Activated CD8-positive, alpha-beta memory T cell treated with anti-CD3 and anti-CD28 coated beads, Interleukin-2, amount 50 U/mL, for 1 hour (primary cell): ENCODE data around the gene IL1RAPL1.
"Not testable (repeated sequence)": the region's sequence is repeated elsewhere in the genome, so short reads cannot be mapped to it uniquely, and the experiment has no call there.

Source experiments
- DNase-seq: peaks from one replicate; pipeline ENCODE4 v3.0.0-alpha.2; 2020; ENCODE audit errors: extremely low read depth

Gene IL1RAPL1

DNA sequence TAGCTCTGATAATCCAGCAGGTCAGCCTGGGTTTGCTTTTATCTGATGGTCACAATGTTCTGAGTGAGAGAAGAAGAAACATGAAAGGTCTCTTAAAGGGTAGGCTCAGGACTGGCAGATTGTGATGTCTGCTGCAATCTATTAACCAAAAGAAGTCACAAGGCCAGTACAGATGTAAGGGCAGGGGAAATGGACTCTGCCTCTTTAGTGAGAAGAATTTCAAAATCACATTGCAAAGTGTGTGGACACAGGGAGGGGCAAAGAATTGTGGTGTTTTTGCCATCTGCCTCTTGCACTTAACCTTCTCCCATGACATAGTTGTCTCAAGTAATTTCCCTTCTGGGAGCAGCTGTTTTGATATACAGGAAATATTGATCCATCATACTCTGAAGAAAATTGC is 40.9 kb downstream of the IL1RAPL1 start:
- no peak for DNase-seq

DNA sequence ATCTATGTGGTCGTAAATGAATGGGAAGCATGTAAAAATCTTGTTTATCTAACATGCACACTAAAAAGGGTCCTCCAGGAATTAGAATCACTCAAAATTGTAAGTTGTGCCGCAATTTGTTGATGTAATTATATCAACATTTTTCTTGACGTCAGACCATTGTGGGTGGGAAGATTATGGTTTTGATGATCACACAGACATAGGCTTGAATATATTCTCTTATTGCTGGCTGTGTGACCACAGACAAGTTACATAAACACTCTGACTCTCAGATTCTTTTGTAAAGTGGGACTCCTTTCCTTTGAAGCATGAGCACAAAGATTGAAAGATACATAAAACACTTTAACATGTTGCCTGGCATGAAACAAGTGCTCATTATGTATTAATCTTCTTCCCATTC is 51.5 kb downstream of the IL1RAPL1 start:
- DNase-seq = no peak

DNA sequence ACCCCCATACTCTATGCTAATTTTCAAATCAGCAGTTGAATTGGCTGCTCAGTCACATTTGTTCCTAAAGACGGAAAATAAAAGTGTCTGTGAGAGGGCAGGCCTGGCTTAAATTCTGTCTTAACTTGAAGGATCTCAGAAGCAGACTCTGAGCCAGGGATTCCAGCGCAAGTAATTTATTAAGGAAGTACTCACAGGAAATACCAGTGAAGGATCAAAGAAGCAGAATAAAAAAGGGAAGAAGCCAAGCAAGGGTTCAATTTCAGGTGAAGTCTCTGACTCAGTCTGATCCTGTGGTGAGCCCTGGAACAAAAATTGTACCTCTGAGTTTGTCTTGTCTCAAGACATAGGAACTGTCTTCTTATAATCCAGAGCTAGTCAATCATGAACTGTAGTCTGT is 52.2 kb downstream of the IL1RAPL1 start:
- no peak for DNase-seq

DNA sequence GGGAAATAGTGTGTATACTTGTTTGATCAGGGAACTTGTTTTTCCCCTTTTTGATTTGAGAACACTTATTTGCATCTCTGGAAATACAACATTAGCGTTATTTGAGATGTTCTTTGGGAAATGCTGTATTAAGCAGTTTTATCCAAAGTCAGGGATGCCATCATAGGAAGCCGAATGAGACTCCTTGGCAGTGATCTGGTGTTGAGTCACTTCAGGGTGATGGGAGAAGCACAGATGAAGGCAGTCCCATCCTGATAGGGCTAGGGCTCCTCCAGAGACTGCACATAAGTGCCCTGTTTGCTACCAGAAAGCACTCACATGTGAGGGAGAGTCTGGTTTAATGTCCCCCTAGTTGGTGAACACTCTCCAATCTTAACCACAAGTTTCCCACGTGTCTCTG is 62.3 kb downstream of the IL1RAPL1 start:
- no peak for DNase-seq

DNA sequence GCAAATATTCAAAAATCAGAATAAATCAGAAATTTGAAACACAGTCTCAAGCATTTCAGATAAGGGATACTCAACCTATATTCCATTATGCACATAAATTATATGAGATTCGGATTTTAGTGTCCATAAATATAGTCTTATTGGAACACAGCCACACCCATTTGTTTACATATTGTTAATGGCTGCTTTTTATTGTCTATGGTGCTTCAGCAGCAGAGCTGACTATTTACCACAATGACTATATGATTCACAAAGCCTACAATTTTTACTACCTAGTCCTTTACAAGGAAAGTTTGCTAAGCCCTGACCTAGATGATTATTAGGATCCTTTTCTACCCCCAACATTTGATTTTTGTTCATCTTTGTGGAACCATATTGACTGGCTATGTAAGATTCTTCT is 63.9 kb downstream of the IL1RAPL1 start:
- no peak for DNase-seq

DNA sequence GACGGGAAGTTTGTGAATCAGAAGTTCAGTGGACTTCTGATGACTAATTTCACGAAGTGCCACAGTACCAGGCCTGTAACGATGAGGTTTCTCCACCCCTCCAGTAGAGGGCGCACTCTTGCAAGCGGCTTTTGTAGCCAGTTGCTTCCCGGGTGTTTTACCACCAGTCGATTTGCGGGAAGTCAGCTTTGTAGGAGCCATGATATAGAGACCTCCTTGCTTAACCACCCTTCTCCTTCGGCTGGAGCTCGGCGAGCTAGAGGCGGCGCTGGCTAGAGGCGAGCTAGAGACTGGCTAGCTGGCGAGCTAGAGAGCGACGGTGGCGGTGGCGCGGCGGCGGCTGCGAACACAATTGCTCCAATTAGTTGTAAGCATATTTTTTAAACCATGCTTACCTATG is 72.0 kb downstream of the IL1RAPL1 start:
- DNase-seq = no peak

DNA sequence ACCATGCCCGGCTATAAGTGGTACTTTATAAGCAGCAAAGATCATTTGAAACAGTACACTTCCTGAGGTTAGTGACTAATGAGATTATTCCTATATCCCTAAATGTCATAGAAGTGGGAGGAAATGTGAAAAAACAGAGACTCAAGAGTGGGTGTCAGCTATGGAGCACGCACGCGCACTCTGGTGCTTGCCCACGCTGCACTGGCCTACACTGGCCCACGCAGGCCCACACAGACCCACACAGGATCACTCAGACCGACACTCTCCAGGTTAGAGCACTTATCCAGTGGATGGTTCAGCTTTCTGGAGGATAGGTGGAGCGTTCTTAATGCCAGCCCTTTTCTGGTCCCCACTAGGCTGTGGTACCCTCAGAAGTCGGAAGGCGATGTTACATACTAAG is 78.5 kb downstream of the IL1RAPL1 start:
- no peak for DNase-seq

DNA sequence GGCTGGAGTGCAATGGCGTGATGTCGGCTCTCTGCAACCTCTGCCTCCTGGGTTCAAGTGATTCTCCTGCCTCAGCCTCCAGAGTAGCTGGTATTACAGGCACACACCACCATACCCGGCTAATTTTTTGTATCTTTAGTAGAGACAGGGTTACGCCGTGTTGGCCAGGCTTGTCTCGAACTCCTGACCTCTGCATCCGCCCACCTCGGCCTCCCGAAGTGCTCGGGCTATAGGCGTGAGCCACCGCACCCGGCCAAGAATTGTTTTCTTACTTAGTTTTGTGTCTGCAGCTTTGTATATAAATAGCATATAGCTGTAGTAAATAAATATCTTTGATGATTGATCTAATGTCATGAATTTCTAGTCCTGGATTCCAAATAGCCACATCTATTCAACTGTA is 81.1 kb downstream of the IL1RAPL1 start:
- DNase-seq = no peak

DNA sequence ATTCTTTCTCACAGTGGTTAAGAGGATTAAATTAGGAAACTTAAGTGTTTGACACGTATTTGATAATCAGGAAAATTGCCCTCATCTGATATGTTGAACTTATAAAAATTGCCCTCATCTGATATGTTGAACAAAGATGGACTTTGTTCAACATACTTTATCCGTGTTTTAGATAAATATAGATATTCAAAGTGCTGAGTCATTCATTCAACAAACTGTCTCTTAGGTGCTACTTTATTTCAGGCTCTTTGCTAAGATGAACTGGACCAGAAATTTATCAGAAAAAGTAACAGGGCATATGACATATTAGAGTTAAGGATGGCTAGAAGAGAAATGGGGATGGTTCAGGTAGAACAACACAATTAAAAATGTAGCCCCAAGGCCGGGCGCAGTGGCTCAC is 81.7 kb downstream of the IL1RAPL1 start:
- DNase-seq = no peak

DNA sequence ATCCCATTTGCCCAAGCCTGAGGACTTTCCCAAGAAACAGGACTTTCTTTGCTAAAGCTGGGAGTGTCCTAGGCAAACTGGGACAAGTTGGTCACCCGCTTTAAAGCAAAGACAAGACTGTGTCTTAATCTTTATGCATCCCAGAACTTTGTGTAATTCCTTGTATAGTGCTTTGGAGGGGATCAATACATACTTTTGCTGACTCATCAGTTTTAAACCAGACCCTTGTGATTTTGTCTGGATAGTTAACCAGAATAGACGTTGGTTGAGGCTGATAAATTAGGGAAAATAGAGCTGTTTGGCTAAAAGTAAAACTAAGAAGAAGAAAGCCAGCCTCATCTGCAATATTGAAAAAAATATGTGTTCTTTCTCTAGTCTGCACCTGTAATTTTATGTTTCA is 82.8 kb downstream of the IL1RAPL1 start:
- no peak for DNase-seq

DNA sequence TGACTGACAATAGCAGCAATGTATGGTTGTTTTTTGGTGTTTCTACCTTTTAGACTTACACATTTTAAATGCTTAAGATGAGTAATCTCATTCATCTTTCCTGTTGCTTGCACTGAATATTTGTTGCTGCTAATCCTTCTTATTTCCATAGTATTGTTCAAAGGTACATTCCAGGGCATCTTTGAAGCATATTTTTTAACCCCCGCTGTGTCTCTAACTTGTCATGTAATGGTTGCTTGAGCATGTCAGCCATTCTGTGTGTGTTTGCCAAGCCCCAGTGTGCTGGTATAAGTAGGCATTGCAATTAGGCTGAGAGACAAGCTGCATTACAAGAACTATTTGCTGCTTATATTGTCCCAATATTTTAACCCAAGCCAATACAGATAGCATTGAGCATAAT is 87.9 kb downstream of the IL1RAPL1 start:
- no peak for DNase-seq

DNA sequence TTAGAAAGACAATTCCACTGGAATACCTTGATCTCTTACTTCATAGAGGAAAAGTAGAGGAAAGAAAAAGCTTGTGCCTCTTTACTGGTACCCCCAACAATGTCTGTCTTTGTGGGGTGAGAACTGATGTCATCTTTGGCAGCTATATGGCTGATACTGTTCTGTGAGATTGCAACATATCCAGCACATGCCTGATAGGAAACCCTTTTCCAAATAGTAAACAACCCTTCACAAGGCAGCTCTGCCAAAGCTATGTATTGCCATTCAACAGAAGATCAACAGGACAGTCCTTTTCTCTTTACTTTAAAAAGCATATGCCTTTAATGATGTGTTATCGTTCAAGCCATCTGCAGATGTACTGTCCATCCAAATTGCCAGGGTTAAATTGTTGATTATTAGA is 105.9 kb downstream of the IL1RAPL1 start:
- no peak for DNase-seq

DNA sequence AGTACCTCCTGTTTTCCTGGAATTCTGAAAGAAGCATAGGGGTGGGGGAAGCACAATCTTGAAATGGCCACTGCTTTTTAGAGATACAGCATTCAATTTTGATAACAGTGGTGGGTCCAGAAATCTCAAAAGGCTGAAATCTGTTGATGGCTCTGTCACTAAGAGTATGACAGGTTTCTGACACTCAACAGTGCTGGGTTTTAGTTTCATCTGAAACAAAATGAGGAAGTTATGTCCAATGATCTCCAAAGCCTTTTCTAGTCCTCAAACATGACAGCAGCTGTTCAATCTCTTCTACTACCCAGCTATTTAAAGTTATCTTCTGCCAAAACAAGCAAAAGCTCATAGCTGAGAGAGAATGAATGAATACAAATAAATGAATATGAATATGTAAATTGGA is 110.5 kb downstream of the IL1RAPL1 start:
- no peak for DNase-seq

DNA sequence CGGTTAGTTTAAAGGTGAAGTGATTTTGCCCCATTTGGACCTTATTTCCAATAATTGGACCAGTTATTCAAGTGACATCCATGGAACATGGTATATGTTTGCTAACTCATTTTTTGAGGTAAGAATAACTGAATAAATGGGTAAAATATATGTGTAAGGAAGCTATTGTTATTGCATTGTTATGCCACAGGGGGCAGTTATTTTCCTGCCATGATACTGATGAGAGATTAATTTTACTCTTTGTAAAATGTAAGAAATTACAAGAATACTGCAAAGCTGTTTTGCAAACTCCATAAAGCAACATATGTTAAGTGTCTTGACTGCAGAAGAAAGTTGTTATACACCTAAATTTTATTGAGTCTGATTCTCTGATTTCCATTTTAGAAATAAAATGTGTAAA is 114.0 kb downstream of the IL1RAPL1 start:
- no peak for DNase-seq

DNA sequence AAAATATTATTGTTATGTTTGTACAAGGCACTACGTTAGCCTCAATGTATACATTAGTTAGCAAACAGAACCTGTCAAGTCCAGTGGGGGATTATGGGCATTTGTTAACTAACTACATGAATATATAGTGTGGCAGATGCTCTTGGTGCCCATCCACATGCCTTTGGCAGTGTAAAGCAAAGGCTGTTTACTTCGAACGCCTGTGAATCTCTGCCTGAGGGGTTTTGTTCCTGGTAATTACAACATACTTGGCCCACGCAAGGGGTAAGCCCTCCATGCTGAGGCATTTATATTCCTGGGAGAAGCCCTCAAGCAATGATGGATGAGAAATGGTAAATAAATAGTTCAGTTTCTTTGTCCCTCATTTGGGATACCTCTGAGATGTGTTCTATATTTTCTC is 119.7 kb downstream of the IL1RAPL1 start:
- DNase-seq = no peak

DNA sequence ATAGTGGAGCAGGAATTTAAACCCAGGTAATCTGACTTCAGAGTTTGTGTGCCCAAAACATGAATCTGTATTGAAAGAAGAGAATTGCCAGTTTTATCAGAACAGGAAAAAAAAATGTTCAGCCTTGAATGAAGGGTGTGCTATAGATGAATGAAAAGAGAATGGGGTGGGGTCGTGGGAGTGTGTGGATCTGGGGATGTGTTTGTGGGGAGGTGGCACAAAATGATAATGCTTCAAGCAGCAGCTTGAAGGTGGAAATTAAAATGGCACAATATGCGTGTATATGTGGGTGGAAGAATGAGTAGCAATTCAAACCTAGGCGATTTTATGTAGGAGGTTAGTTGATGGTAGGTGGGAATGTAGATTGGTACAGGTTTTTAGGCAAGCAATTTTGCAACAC is 122.2 kb downstream of the IL1RAPL1 start:
- DNase-seq = no peak

DNA sequence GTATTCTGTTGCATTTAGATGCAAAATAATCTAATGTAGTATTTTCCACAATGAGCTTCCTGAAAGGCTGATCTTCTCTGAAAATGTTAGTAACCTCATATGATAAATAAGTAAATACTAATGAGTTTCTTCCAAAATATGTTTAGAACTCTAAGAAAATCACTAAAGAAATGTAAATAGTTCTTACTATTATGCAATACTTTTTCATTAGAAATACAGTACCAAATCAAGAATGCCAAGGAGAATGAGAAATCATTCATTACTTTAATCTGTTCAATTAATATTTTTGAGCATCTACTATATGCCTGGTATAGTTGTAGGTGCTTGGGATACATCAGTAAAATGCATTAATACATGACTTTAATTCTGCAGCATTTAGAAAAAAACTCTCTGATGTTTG is 130.6 kb downstream of the IL1RAPL1 start:
- DNase-seq = no peak

DNA sequence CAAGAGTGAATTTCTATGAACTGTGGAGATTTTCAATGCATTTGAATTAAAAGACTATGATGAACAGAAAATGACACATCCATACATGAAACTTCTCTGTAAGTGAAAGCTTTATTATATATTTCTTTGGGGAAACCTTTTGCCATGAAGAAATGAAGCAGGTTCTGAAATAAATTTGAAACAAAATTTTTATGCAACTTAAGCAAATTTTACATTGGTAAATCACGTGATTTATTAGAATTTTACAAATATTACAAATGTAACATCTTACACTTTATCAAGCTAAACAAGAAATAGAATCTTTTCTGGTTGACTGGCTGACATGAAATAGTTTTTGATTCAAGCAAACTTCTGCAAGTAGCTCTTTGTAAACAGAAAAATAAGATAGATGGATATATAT is 131.2 kb downstream of the IL1RAPL1 start:
- no peak for DNase-seq

DNA sequence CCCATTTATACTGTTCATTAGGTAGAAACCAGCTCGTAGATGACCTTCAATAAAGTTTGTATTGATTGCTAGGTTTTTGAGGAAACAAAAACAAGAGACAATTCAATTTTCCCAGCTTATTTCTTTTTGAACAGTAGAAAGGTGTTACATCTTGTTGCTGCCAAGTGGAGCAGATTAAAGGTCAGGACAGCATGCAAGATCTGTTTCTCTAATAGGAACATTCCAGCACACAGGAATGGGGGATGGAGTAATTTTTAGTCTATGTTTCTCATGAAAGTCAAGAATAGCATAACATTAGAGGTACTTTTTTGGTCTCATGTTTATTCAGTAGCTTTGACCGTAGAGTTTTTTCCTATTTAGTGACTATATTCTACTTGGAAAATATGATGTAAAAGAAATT is 132.4 kb downstream of the IL1RAPL1 start:
- no peak for DNase-seq

DNA sequence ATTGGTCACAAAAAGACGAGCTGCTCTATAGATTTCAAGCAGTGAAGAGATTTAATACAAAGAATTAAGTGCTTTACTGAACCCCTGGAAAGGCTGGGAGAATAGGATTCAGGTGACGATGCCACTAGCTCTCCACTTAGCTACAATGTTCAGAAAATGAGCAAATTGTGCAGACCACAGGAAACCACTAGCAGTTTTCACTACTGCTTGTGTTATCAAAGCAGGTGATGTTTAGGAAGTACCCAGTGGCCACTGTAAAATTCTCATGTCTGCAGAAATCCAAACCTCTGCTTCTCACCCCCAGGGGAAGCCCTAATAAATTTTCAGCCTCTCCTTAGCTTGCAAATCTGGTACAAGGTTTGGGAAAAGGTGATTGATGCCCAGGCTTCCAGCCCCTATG is 165.1 kb downstream of the IL1RAPL1 start:
- no peak for DNase-seq

DNA sequence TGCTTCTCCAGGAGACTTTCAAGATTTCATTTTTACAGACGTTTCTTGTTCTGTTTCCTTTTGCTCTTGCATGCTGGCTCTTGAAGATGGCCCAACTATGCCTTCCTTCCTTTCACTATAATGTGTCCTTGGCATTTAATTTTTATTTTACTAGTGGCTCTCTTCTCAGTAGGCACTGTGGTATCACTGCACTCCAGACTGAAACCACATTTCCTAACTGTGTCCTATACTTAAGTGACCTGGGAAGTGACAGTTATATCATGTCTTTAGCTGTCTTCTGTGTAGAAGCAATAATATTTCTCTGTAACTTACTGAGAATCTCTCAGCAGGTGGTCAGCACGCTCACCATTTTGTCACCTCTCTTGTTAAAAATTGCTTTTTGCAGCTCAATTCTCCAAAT is 168.9 kb downstream of the IL1RAPL1 start:
- DNase-seq = no peak

DNA sequence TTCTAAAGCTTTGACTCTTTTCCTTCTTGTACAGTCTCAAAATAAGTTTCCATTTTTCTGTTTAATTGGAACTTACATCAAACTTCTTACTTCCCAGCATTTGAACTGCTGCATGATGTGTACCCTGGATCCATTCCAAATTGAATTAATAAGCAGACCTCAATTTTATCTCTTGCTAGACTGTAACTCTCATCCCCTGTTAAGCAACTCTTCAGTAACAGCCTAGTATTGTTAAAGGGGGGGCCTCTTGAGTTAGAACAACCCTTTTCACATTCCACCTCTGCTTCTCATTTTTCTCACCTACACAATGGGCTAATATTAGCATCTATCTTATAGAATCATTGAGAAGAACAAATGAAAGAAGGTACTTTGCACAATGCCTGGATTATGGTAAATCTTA is 169.4 kb downstream of the IL1RAPL1 start:
- DNase-seq = no peak

DNA sequence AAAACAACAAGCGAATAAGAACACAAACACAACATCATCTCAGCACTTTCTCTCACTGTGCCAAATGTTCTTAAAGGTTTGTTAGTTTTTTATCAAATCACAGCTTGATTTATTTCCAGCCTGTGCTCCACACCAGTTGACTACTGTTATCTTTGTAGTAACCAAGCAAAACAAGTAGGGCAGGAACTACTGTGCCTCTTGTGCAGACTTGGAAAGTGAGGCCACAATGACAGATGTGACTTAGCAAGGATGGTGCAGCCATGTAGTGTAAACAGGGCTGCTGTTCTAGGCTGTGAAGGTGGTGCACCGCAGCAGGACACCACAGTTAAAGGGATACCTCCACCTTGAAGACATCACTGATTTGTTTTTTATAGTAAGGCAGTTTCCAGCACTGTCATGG is 170.0 kb downstream of the IL1RAPL1 start:
- no peak for DNase-seq

DNA sequence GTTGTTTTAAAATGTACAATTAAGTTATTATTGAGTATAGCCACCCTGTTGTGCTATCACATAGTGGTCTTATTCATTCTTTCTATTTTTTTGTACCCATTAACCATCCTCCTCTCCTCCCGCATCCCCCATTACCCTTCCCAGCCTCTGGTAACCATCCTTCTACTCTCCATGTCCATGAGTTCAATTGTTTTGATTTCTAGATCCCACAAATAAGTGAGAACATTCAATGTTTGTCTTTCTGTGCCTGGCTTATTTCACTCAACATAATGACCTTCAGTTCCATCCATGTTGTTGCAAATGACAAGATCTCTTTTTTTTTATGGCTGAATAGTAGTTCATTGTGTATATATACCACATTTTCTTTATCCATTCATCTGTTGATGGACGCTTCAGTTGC is 179.3 kb downstream of the IL1RAPL1 start:
- DNase-seq = not testable (repeated sequence)

DNA sequence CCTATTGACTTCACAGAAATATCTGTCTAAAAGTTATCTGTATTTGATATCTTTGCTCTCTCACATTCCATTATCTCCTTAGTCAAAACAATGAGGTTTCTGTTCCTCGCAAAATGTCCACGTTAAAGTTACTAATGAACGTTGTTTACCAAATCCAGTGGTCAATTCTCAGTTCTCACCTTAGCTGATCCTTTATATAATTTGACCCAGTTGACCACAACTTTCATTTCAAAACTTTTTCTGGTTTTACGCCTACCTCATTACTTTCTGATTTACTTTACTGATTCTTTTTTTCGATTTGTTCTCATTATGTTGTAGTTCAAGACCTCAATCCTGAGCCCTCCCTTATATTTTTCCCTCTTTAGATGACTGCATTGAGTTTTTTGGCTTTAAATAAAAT is 186.6 kb downstream of the IL1RAPL1 start:
- DNase-seq = no peak
